A549 treated with AZD9567 at 1 μM for 4 hours (cell line): ENCODE measurements around the gene KCNIP3. TPM values are rescaled to one million over a fixed set of nuclear protein-coding genes. Genes with fewer than 3 reads are reported as not detected.

ENCODE experiments used
- total RNA-seq: library from RNA; stranded (reverse); fragments of 200-300 nt; extraction: Qiagen RNA extraction; gene quantifications from 5 replicates; pipeline ENCODE4 v1.2.3, GENCODE V29; 2022; ENCODE audit not compliant: insufficient read depth

KCNIP3 gene
- 0.70 to 1.9 TPM (median 1.7 TPM) in 5 replicates for total RNA-seq

DNA sequence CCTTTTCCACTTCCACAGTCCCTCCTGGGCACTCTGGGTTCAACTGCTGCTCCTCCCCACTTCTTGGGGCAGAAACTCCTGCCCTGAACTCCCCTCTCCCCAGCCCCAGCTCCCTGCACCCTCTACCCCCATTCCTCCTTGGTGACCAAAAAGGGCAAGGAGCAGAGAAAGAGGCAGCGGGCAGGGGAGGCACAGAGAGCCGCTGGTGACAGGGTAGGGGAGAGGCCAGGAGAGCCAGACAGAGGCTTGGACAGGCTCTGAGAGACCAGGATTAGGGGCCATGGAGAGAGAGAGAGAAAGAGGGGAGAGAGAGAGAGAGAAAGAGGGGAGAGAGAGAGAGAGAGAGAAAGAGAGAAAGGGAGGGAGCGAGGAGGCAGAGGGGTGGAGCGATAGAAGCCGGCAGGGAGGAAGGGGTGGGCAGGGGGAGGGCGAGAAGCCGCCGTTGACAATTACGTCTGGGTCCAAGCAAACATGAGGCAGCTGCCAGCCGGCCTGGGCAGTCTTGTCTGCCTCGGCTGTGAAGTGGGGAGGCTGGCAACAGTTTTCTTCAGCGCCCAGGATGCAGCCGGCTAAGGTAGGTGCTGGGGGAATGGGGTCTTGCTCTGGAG, at the start of gene KCNIP3:
Gene KCNIP3, plus strand, starts transcription at position 468 of the 608 bp plus-strand sequence. Its CDS starts 92 bp downstream, at position 560.

DNA sequence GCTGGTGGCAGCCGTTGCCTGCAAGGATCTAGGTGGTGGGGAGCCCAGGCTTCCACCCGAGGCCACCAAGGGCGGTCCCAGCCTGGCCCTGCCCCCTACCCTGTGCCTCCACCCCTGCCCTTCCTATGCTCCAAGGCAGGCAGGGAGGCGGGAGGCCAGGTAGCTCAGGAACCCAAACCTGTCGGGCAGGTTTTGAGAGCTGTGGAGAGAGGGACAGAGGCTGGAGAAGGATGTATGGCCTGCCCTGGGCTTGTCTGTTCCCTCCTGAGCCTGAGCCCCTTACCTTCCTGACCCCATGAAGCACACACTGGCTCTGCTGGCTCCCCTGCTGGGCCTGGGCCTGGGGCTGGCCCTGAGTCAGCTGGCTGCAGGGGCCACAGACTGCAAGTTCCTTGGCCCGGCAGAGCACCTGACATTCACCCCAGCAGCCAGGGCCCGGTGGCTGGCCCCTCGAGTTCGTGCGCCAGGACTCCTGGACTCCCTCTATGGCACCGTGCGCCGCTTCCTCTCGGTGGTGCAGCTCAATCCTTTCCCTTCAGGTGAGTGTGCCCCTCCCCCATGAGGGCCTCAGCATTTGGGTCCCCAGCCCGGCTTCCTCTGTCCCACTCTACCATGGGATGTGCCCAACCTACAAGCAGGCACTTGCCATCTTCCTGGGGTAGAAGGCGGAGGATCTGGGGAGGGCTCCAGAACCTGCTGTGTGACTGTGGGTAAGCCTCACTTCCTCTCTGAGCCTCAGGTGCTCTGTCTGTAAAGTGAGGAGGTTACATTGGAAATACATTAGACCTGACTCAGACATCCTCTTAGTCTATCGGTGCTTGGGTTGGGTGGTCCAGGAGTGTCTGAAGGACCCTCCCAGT, 22.6 kb upstream of the KCNIP3 start, which contains the start of gene PROM2:
Gene PROM2, plus strand, starts transcription at position 159 of the 860 bp plus-strand sequence. Its CDS starts 137 bp downstream, at position 296.

DNA sequence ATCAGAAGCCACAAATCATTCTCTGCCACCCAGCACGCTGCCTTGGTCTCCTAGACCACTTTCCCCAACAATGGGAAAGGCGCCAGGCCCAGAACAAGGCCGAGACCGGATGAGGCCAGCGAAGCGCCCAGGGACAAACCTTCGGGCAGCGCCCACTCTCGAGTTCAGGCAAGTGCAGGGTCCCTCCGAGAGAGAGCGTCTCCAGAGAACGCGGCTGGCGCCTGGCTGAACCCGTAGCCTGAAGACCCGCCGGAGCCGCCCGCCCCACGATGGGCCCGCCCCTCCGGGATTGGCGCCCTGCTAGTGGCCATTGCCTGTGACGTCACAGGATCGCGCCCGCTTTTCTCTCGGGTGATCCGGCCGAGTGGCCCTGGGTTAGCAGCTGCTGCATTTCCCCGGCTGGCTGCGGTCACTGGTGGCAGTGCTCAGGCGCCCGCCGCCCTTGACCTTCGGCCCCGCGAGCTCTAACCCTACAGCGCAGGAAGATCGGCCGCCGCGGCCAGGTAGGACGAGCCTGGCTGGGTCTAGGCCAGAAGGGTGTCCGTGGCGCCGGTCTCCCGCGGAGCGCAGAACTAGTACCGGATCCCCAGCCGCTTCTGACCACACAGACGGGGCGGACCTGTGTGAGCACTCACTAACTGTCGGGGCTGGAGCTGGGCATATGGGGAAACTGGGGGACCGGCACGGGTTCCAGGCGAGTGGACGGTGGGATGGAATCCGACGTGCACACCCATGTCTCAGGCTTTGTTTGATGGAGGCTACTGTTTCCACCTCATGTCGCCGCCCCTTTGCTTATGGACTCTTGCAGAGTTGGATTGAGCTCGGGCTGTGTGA, 105.4 kb downstream of the KCNIP3 start, which contains the start of gene FAHD2A:
Gene FAHD2A, plus strand, starts transcription at position 339 of the 834 bp plus-strand sequence. CDS start 2,851 bp downstream, outside the sequence.

Other genes starting within 250 kb of the KCNIP3 start
- gene MRPS5, start 175.5 kb upstream of the KCNIP3 start, total RNA-seq, result 68.5 to 74.9 TPM (median 72.9 TPM) in 5 replicates
- gene ZNF514, start 137.5 kb upstream of the KCNIP3 start, total RNA-seq, result 4.4 to 7.4 TPM (median 6.9 TPM) in 5 replicates
- 3.2 to 6.4 TPM (median 3.6 TPM) in 5 replicates for gene ZNF2, start 131.5 kb upstream of the KCNIP3 start, total RNA-seq
- 0.39 to 0.54 TPM (median 0.48 TPM) in 4 of 5 replicates, not detected in the other for gene ZNF892, start 89.8 kb upstream of the KCNIP3 start, total RNA-seq
- 0.02 to 0.07 TPM (median 0.05 TPM) in 4 of 5 replicates, not detected in the other for gene PROM2, start 22.9 kb upstream of the KCNIP3 start, total RNA-seq
- 29.6 to 38.6 TPM (median 31.0 TPM) in 5 replicates for gene FAHD2A, start 105.4 kb downstream of the KCNIP3 start, total RNA-seq
- 0.13 to 0.17 TPM in 2 of 5 replicates, not detected in the others for gene TRIM43B, start 187.4 kb downstream of the KCNIP3 start, total RNA-seq